Stomach (tissue), 4 donors: ENCODE results near the gene MTF1.

Source experiments
- CTCF ChIP-seq, 7 experiments: fragments of 450-650 bp in 4 of 7; fragments of 200-600 bp in 3 of 7; sonication (generic) in 3 of 7; IDR thresholded peaks; one replicate each; pipeline ENCODE4 v1.5.1; 2016 to 2019; ENCODE audit warnings: antibody characterized with exemption in 7 of 7, control low read depth in 2 of 7, mild to moderate bottlenecking in 1 of 7
- EP300 ChIP-seq: sonication (generic); formaldehyde crosslinking; IDR thresholded peaks from one replicate; pipeline ENCODE4 v1.6.1; 2017; ENCODE audit warnings: antibody characterized with exemption
- POLR2A ChIP-seq, 4 donors: fragments of 450-650 bp; IDR thresholded peaks; one replicate each; pipeline ENCODE4 v1.6.1; 2016; ENCODE audit warnings: antibody characterized with exemption in 4 of 4, control low read depth in 2 of 4, mild to moderate bottlenecking in 1 of 4, moderate library complexity in 1 of 4
- POLR2AphosphoS5 ChIP-seq, 3 donors: sonication (generic); formaldehyde crosslinking; IDR thresholded peaks; one replicate each; pipeline ENCODE4 v1.6.1; 2016; ENCODE audit warnings: antibody characterized with exemption in 3 of 3

GRCh38 chr1:37825506-37825905, 33.9 kb downstream of the MTF1 start:
- TF ChIP-seq POLR2AphosphoS5 (IDR thresholded peaks at IDR 0.05) (no peak), CTCF (IDR thresholded peaks at IDR 0.05) (no peak), POLR2A (IDR thresholded peaks at IDR 0.05) (no peak), EP300 (no peak)
